Activated naive CD4-positive, alpha-beta T cell treated with anti-CD3 and anti-CD28 coated beads, Interleukin-2, amount 50 U/mL, for 24 hours (primary cell): ENCODE measurements around the gene STRIP1.
"Not testable (repeated sequence)": the region's sequence is repeated elsewhere in the genome, so short reads cannot be mapped to it uniquely, and the experiment has no call there.

Experiments
- H3K27ac Mint-ChIP-seq: one replicate; pipeline ENCODE4 v1.8.0; 2021; ENCODE audit warnings: mild to moderate bottlenecking, mixed read lengths
- H3K27me3 Mint-ChIP-seq: one replicate; pipeline ENCODE4 v1.8.0; 2021; ENCODE audit warnings: mixed read lengths
- H3K36me3 Mint-ChIP-seq: one replicate; pipeline ENCODE4 v1.8.0; 2021; ENCODE audit warnings: mixed read lengths
- H3K4me1 Mint-ChIP-seq: one replicate; pipeline ENCODE4 v1.8.0; 2021; ENCODE audit warnings: mixed read lengths
- H3K4me3 Mint-ChIP-seq: one replicate; pipeline ENCODE4 v1.8.0; 2021; ENCODE audit warnings: mild to moderate bottlenecking, mixed read lengths
- H3K9me3 Mint-ChIP-seq: one replicate; pipeline ENCODE4 v1.8.0; 2021; ENCODE audit warnings: mixed read lengths

STRIP1 gene

GRCh38 chr1:110002695-110003094 is 31.7 kb upstream of the STRIP1 start:
- H3K9me3 Mint-ChIP-seq, result no peaks in the 10 kb centered on the region
- H3K27me3 Mint-ChIP-seq, result no peaks in the 10 kb centered on the region
- H3K36me3 Mint-ChIP-seq, result no peaks in the 10 kb centered on the region
- H3K4me1 Mint-ChIP-seq, result peaks cover 38% of the 10 kb centered on the region
- H3K27ac Mint-ChIP-seq, result no peak overlapping the region
- no peak overlapping the region for H3K4me3 Mint-ChIP-seq

GRCh38 chr1:110003747-110004428 is 30.5 kb upstream of the STRIP1 start:
- Mint-ChIP-seq H3K9me3 (no peaks in the 10 kb centered on the region), H3K4me1 (peaks cover 37% of the 10 kb centered on the region), H3K27me3 (no peaks in the 10 kb centered on the region), H3K4me3 (peak overlapping the region; percentile 81), H3K36me3 (no peaks in the 10 kb centered on the region), H3K27ac (peak overlapping the region; percentile 84)

GRCh38 chr1:110004583-110004982 is 29.8 kb upstream of the STRIP1 start:
- H3K27me3 Mint-ChIP-seq, result no peaks in the 10 kb centered on the region
- peaks cover 2% of the 10 kb centered on the region for H3K36me3 Mint-ChIP-seq
- H3K9me3 Mint-ChIP-seq, result no peaks in the 10 kb centered on the region
- H3K4me1 Mint-ChIP-seq, result peaks cover 37% of the 10 kb centered on the region
- peak overlapping the region; percentile 84 for H3K27ac Mint-ChIP-seq
- peak overlapping the region; percentile 81 for H3K4me3 Mint-ChIP-seq

- Mint-ChIP-seq H3K4me3 (no peak overlapping the region), H3K4me1 (peaks cover 37% of the 10 kb centered on the region), H3K27ac (no peak overlapping the region), H3K9me3 (no peaks in the 10 kb centered on the region), H3K27me3 (no peaks in the 10 kb centered on the region), H3K36me3 (peaks cover 2% of the 10 kb centered on the region)
Measured at GRCh38 chr1:110005971-110006370, 28.5 kb upstream of the STRIP1 start.

GRCh38 chr1:110006516-110006915 is 27.9 kb upstream of the STRIP1 start:
- peaks cover 40% of the 10 kb centered on the region for H3K4me1 Mint-ChIP-seq
- H3K36me3 Mint-ChIP-seq, result peaks cover 2% of the 10 kb centered on the region
- H3K27me3 Mint-ChIP-seq, result no peaks in the 10 kb centered on the region
- H3K4me3 Mint-ChIP-seq, result no peak overlapping the region
- no peak overlapping the region for H3K27ac Mint-ChIP-seq
- H3K9me3 Mint-ChIP-seq, result no peaks in the 10 kb centered on the region

- Mint-ChIP-seq H3K36me3 (peaks cover 2% of the 10 kb centered on the region), H3K27ac (no peak overlapping the region), H3K9me3 (no peaks in the 10 kb centered on the region), H3K4me1 (peaks cover 40% of the 10 kb centered on the region), H3K4me3 (no peak overlapping the region), H3K27me3 (no peaks in the 10 kb centered on the region)
Measured at GRCh38 chr1:110007046-110007830, 27.2 kb upstream of the STRIP1 start.

- peaks cover 22% of the 10 kb centered on the region for H3K4me1 Mint-ChIP-seq
- H3K4me3 Mint-ChIP-seq, result no peak overlapping the region
- peaks cover 7% of the 10 kb centered on the region for H3K36me3 Mint-ChIP-seq
- H3K9me3 Mint-ChIP-seq, result no peaks in the 10 kb centered on the region
- H3K27me3 Mint-ChIP-seq, result no peaks in the 10 kb centered on the region
- no peak overlapping the region for H3K27ac Mint-ChIP-seq
Measured at GRCh38 chr1:110008971-110009565, 25.4 kb upstream of the STRIP1 start.

- H3K4me3 Mint-ChIP-seq, result no peak overlapping the region
- no peak overlapping the region for H3K27ac Mint-ChIP-seq
Measured at GRCh38 chr1:110011527-110012041, 22.8 kb upstream of the STRIP1 start.

GRCh38 chr1:110012100-110012780 is 22.2 kb upstream of the STRIP1 start:
- Mint-ChIP-seq H3K4me3 (no peak overlapping the region), H3K4me1 (peaks cover 3% of the 10 kb centered on the region), H3K36me3 (peaks cover 19% of the 10 kb centered on the region), H3K9me3 (no peaks in the 10 kb centered on the region), H3K27ac (no peak overlapping the region), H3K27me3 (no peaks in the 10 kb centered on the region)

More at GRCh38 chr1:110011527-110012041, 22.8 kb upstream of the STRIP1 start:
- H3K4me1 Mint-ChIP-seq, result peaks cover 3% of the 10 kb centered on the region
- no peaks in the 10 kb centered on the region for H3K27me3 Mint-ChIP-seq
- H3K36me3 Mint-ChIP-seq, result peaks cover 15% of the 10 kb centered on the region
- H3K9me3 Mint-ChIP-seq, result no peaks in the 10 kb centered on the region

- H3K27ac Mint-ChIP-seq, result no peak overlapping the region
- H3K36me3 Mint-ChIP-seq, result peaks cover 23% of the 10 kb centered on the region
- H3K4me1 Mint-ChIP-seq, result no peaks in the 10 kb centered on the region
- no peak overlapping the region for H3K4me3 Mint-ChIP-seq
- no peaks in the 10 kb centered on the region for H3K27me3 Mint-ChIP-seq
- H3K9me3 Mint-ChIP-seq, result no peaks in the 10 kb centered on the region
Measured at GRCh38 chr1:110017792-110018191, 16.6 kb upstream of the STRIP1 start.

GRCh38 chr1:110018396-110018795 is 16.0 kb upstream of the STRIP1 start:
- H3K27ac Mint-ChIP-seq, result no peak overlapping the region
- H3K36me3 Mint-ChIP-seq, result peaks cover 23% of the 10 kb centered on the region
- no peak overlapping the region for H3K4me3 Mint-ChIP-seq
- H3K4me1 Mint-ChIP-seq, result no peaks in the 10 kb centered on the region
- H3K27me3 Mint-ChIP-seq, result no peaks in the 10 kb centered on the region
- no peaks in the 10 kb centered on the region for H3K9me3 Mint-ChIP-seq

GRCh38 chr1:110019770-110020169 is 14.7 kb upstream of the STRIP1 start:
- Mint-ChIP-seq H3K4me1 (no peaks in the 10 kb centered on the region), H3K4me3 (no peak overlapping the region), H3K36me3 (peaks cover 21% of the 10 kb centered on the region), H3K9me3 (no peaks in the 10 kb centered on the region), H3K27ac (no peak overlapping the region), H3K27me3 (no peaks in the 10 kb centered on the region)

- H3K36me3 Mint-ChIP-seq, result peaks cover 16% of the 10 kb centered on the region
- H3K9me3 Mint-ChIP-seq, result no peaks in the 10 kb centered on the region
- no peaks in the 10 kb centered on the region for H3K4me1 Mint-ChIP-seq
- H3K4me3 Mint-ChIP-seq, result no peak overlapping the region
- no peak overlapping the region for H3K27ac Mint-ChIP-seq
- no peaks in the 10 kb centered on the region for H3K27me3 Mint-ChIP-seq
Measured at GRCh38 chr1:110021285-110021684, 13.1 kb upstream of the STRIP1 start.

GRCh38 chr1:110024613-110025012 is 9.8 kb upstream of the STRIP1 start:
- H3K4me3 Mint-ChIP-seq, result no peak overlapping the region
- no peaks in the 10 kb centered on the region for H3K27me3 Mint-ChIP-seq
- no peak overlapping the region for H3K27ac Mint-ChIP-seq
- H3K4me1 Mint-ChIP-seq, result peaks cover under 1% of the 10 kb centered on the region
- H3K9me3 Mint-ChIP-seq, result no peaks in the 10 kb centered on the region
- H3K36me3 Mint-ChIP-seq, result peaks cover 8% of the 10 kb centered on the region

- H3K36me3 Mint-ChIP-seq, H3K27me3 Mint-ChIP-seq, H3K9me3 Mint-ChIP-seq: not testable (repeated sequence)
- Mint-ChIP-seq H3K4me1 (peaks cover 50% of the 10 kb centered on the region), H3K4me3 (peak overlapping the region; percentile 85), H3K27ac (peak overlapping the region; percentile 97)
Measured at GRCh38 chr1:110030687-110031086, 3.7 kb upstream of the STRIP1 start.
